22Rv1 (cell line): ENCODE results near the gene TTC7B.

Experiments used
- CTCF ChIP-seq: fragments of 450-650 bp; IDR thresholded peaks from 2 replicates; pipeline ENCODE4 v1.5.1; 2017; ENCODE audit warnings: mild to moderate bottlenecking
- ZFX ChIP-seq: fragments of 450-650 bp; IDR thresholded peaks from 2 replicates; pipeline ENCODE4 v1.6.1; 2017; ENCODE audit warnings: antibody characterized with exemption, borderline replicate concordance

GRCh38 chr14:90695997-90696660, 120.1 kb downstream of the TTC7B start:
- TF ChIP-seq CTCF = no peak
- TF ChIP-seq ZFX = no peak
